A673 (cell line): ENCODE measurements around the gene IGF2R.

Source experiments
- CTCF ChIP-seq: fragments of 300-800, 200-600 bp; sonication (generic); conservative IDR thresholded peaks from 2 replicates; pipeline ENCODE4 v1.5.1; 2017; ENCODE audit warnings: low read depth, mild to moderate bottlenecking, antibody characterized with exemption, low read length, moderate library complexity, mixed read lengths
- EZH2 ChIP-seq: fragments of 200-600 bp; sonication (generic); IDR thresholded peaks from 2 replicates; pipeline ENCODE4 v1.6.1; 2017; ENCODE audit warnings: borderline replicate concordance, low read depth, mild to moderate bottlenecking, mixed read lengths, antibody characterized with exemption, low read length; ENCODE audit not compliant: poor library complexity, severe bottlenecking

- TF ChIP-seq CTCF (no peak), EZH2 (no peak)
These were observed 100.6 kb downstream of the IGF2R start for GRCh38 chr6:160069459-160069858.
